GM18868 (cell line): ENCODE measurements around the gene CD68.
A peak's percentile ranks its signal among the peaks of the same experiment; 100 is the strongest.
"Not testable (repeated sequence)": the region's sequence is repeated elsewhere in the genome, so short reads cannot be mapped to it uniquely, and the experiment has no call there.

Source experiments
- ATAC-seq: cut with Tn5 transposase; IDR thresholded peaks from one replicate; pipeline ENCODE4 v1.9.1; 2021; ENCODE audit warnings: mild to moderate bottlenecking, moderate library complexity; ENCODE audit not compliant: unreplicated experiment

Gene CD68

DNA sequence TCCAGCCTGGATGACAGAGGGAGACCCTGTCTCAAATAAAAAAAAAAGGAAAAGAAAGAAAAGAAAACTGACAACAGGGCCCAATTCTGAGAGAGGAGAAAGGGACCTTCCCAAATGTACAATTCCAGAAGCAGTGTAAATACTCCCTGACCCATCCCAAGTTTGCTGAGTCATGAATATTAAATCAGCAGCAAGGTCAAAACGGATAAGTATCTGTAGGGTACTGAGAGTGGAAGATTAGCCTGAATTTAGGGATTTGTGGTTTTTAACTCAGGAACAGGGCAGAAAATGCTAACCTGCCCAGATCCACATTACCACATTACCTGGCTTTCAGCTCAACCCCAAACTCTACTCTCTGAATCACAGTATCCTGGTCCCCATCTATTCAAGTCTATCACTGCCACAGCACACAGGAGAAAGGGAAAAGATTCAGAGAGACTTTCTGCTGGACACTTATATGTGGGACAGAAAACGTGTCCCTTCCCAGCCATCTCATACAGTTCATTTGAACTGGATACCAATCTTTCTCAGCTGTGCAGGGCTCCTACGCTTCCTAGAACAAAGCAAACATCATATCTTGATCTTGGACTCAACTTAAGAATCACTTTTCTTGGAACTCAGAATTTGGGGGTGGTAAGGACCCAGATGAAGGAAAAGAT, 32.3 kb downstream of the CD68 start:
- ATAC-seq: no peak

DNA sequence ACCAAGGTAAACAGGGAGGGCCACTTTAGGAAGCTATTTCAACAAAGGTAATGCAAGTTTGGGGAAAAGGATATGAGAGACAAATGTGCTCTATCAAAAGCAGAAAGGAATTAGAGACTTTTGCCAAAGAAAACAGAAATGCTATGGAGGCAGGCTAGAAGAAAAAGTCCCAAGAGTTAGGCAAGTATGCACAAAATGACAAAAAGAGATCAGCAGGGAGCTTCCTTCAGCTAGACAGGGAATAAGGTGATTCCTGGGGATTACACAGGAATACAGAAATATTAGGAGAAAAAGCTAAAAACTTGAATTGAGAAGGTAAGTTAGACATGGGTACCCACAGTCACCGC, 32.8 kb downstream of the CD68 start:
- no peak for ATAC-seq

DNA sequence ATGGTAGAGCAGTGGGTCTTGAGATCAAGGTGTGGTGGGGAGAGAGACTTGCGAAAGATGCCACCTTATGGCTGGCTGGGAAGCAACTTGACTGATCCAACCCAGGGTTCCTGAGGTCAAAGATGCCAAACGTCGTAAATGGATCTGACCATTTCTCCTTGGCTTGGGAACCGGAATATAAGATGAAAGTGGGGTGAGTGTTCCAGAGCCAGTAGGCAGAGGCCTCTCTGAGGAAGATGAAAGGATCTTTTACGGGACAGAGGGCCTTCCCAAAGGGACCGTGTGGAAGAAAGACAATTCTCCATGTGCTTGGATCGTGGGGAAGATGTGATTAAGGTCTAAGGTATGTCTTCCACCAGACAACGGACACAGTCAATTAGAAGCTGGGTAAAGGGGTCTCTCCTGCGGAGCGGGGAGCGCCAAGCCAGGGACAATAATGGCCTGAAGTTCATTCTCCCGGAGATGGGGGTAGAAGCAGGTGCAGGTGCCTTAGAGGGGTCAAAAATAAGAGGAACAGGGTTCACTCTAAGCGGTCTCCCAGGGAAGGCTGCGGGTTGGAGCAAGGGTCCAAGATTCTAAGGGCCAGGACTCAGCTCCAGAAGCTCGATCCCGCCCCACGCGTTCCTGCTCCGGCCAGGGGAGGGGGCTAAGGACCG, 34.5 kb downstream of the CD68 start:
- ATAC-seq: no peak

DNA sequence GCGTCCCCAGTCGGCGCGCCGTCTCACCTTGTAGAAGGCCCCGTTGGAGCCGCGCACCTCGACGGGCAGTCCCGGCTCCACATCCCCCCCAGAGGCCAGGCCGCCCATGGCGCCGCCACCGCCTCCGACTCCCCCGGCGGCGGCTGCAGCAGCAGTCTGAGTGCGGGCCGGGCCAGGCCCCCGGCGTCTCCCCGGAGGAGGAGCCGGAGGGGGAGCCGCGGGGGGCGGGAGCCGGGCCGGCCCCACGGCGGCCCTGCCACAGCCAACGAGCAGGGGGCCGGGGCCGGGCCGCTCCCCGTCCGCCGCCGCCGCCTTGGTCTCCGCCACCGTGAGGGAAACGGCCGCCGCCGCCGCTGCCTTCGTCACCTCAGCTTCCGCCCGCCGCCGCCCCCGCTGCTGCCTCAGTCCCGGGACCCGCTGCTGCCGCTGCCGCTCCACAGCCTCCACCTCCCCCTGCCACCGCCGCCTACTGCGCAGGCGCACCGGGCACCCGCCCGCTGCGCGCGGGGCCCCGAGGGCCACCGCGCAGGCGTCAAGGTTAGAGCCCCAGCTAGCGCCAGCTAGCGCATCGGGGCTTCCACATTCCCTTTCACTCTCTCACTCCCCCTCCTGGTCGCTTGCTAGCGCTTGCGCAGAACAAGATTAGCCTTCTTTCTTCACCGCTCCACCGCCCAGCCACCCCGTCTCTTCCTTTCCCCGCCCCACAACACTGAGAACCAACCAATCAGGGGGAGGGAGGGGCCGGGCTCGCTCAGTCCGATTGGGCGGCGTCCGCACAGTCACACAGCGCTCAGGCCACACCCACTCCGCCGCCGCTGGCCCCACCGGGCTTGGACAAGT, 35.2 kb downstream of the CD68 start, which contains the start of gene FXR2:
TSS of gene FXR2 (minus strand) at position 473 of the 840 bp plus-strand sequence. CDS start at position 108, 365 bp downstream.
- ATAC-seq: peak; percentile 89

DNA sequence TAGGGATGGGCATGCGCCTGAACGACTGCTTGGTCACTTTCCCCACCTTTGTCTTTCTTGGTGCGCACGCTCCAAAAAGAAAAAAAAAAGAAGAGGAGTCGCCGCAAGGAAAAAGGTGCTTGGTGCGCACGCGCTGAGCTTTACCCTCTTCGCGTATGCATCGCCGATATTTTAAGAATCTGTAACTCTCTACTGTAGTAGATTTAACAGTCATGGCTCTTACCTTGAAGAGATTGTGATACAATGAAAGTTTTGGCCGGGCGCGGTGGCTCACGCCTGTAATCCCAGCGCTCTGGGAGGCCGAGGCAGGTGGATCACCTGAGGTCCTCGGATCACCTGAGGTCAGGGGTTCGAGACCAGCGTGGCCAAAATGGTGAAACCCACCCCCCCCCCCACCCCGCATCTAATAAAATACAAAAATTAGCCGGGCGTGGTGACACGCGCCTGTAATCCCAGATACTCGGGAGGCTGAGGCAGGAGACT, 35.9 kb downstream of the CD68 start:
- ATAC-seq: no peak

DNA sequence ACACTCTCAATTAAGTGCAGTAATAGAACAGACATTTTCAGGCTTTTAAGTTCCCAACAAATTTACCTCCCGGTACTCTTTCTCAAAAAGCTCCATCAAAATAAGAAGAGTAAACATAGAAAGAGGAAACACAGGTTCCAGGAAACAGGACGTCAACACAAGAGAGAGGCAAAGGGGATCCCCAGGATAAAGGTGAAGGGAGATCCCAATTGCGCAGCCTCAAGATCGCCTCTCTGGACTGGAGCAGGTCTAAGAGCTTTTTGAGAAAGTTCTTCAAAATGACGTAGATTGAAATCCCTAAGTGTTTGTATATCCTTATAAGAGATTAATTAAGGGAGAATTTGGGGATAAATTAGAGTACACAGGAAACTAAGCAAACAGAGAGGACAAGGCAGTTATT, 39.2 kb downstream of the CD68 start:
- ATAC-seq: no peak

DNA sequence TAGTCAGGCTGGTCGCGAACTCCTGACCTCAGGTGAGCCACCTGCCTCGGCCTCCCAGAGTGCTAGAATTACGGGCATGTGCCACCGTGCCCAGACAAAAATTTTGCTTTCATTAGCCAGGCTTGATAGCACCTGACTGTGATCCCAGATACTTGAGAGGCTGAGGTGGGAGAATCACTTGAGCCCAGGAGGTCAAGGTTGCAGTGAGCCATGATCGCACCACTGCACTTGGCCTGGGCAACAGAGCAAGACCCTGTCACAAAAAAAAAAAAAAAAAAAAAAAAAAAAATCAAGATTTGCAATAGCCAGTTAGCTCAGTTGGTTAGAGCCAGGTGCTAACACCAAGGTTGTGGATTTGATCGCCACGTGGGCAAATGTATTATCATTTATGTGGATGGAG, 41.4 kb downstream of the CD68 start:
- ATAC-seq: no peak

DNA sequence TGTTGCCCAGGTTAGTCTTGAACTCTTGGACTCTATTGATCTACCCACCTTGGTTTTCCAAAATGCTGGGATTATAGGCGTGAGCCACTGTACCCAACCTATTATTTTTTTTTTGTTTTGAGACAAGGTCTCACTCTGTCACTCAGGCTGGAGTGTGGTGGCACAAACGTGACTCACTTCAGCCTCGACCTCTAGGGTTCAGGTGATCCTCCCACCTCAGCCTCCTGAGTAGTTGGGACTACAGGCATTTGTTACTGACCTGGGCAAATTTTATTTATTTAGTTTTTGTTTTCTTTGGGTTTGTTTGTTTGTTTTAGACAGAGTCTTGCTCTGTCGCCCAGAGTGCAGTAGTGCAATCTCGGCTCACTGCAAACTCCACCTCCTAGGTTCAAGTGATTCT, 44.2 kb downstream of the CD68 start:
- ATAC-seq: no peak

DNA sequence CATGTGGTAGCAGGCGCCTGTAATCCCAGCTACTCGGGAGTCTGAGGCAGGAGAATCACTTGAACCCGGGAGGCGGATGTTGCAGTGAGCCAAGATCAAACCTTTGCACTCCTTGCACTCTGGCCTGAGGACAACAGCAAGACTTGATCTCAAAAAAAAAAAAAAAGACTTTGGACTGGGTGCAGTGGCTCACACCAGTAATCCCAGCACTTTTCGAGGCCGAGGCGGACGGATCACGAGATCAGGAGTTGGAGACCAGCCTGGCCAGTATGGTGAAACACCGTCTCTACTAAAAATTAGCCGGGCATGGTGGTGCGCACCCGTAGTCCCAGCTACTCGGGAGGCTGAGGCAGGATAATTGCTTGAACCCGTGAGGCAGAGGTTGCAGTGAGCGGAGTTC, 46.3 kb downstream of the CD68 start:
- not testable (repeated sequence) for ATAC-seq

DNA sequence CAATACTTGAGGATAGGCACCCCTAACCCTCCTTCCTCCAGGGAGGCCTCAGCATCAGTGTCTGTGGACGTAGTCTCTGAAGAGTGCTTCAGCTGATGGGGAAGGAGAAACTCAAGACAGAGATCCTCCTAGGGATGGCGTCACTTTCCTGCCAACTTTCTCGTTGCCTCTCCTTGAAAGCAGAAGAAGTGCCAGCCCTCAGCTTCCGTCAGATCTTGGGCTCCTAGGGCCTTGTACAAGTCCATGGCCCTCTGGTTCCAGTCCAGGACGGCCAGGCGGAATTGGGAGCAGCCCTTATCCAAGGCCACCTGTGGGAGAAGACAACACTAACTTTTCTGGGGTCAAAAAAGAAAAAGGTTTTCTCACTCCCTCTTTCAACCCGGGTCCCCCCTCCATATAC, 46.9 kb downstream of the CD68 start:
- ATAC-seq: no peak

DNA sequence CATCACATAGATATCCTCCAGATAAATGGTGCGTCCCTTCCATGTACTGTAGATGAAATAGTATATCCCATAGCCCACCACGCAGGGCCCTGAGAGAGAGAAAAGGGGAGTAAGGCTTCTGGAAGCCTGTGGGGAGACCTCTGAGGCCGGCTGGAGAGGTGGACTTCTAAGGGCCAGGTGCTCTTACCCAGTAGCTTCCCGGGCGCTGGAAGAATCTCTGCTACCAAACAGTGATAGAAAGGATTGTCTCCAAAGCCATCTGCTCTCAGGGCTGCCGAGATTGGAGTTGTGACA, 47.5 kb downstream of the CD68 start:
- ATAC-seq: no peak

DNA sequence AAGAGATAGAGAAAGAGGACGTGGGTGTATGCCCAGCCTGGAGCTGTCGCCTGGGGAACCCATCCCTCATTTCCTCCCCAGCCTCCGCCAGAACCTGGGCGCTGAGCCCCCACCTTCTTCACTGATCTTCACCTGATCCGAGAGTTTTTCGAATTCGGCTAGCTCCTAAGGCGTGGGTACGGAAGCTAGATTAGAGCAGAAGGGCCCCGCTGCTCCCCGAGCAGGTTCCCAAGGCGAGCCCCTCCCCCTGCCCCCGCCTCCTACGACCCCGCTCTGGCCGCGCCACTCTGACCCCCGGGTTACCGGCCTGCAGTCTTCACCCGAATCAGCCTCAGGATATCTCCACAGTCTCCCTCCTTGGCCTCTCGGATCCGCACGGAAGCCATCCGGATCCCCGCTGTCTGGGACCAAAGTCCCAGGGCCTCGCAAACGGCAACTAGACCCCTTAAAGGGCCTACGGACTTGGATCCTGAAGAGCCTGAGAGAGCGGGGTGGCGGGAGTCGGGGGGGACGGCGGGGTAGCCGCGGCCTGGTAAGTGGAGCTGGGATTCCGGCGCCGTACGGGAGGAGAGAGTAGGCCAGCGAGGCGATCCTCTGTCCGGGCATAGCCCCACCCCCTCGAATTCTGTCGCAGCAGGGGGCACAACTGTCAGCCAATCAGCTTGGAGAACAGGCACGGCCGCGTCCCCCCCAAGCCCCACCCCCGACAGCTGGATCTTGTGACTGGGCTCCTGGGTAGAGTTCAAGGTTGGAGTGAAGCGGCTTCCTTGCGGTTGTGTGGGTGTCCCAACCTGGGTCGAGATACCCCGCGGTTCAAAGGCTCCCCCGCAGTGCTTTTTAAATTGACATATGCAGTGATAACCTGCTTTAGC, 48.0 kb downstream of the CD68 start, which contains the start of gene SAT2:
TSS of gene SAT2 (minus strand) at position 572 of the 872 bp plus-strand sequence. CDS start at position 386, 186 bp downstream.
- peak; percentile 88 for ATAC-seq

DNA sequence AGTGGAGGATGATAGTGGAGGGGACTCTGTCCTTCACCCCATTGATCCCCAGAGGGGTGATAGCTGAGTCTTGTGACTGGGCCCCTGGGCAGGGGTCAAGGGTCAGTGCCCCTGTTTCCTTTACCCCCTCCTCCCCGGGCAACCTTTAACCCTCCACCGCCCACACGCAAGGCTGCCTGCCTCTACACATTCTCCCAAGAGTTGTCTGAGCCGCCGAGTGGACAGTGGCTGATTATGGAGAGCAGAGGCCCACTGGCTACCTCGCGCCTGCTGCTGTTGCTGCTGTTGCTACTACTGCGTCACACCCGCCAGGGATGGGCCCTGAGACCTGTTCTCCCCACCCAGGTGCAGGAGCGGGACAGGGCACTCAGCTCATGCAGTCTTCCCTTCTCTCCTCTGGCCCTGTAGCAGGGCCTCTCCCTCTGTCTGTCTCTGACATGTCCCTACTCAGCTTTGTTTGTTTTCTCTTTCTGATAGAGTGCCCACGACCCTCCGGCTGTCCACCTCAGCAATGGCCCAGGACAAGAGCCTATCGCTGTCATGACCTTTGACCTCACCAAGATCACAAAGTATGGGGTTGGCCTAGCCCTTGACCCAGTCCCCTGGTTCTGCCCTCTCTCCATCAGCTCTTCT, 50.6 kb downstream of the CD68 start, which contains the start of gene SHBG:
TSS of gene SHBG (plus strand) at position 197 of the 633 bp plus-strand sequence. CDS start at position 235, 38 bp downstream.
- ATAC-seq: no peak
